ENCODE measurements around the gene CBFB.

Gene CBFB

GRCh38 chr16:67016681-67017420 lies 12.1 kb upstream of the CBFB start:
- no peak overlapping the region for H3K4me3 ChIP-seq (ENCODE audit: low read depth, low read length)
- DNase-seq (ENCODE audit: low read depth): no peak
- no peak for TF ChIP-seq CTCF (IDR thresholded peaks at IDR 0.05; ENCODE audit: insufficient read depth, low read depth, low read length, missing control alignments)

GRCh38 chr16:67017421-67017750 lies 11.6 kb upstream of the CBFB start:
- DNase-seq (ENCODE audit: low read depth): no peak
- H3K4me3 ChIP-seq (ENCODE audit: low read depth, low read length): no peak overlapping the region
- TF ChIP-seq CTCF (IDR thresholded peaks at IDR 0.05; ENCODE audit: insufficient read depth, low read depth, low read length, missing control alignments): no peak

- DNase-seq (ENCODE audit: low read depth): peak; percentile 96
- TF ChIP-seq CTCF (IDR thresholded peaks at IDR 0.05; ENCODE audit: insufficient read depth, low read depth, low read length, missing control alignments): peak; percentile 83
- H3K4me3 ChIP-seq (ENCODE audit: low read depth, low read length): no peak overlapping the region
These were observed 11.0 kb upstream of the CBFB start for GRCh38 chr16:67017810-67018488.

- TF ChIP-seq CTCF (IDR thresholded peaks at IDR 0.05; ENCODE audit: insufficient read depth, low read depth, low read length, missing control alignments): no peak
- DNase-seq (ENCODE audit: low read depth): no peak
- no peak overlapping the region for H3K4me3 ChIP-seq (ENCODE audit: low read depth, low read length)
These were observed 9.8 kb upstream of the CBFB start for GRCh38 chr16:67019171-67019570.

- no peak for DNase-seq (ENCODE audit: low read depth)
- no peak overlapping the region for H3K4me3 ChIP-seq (ENCODE audit: low read depth, low read length)
- no peak for TF ChIP-seq CTCF (IDR thresholded peaks at IDR 0.05; ENCODE audit: insufficient read depth, low read depth, low read length, missing control alignments)
These were observed 7.6 kb upstream of the CBFB start for GRCh38 chr16:67021321-67021720.

GRCh38 chr16:67022531-67023214 lies 6.3 kb upstream of the CBFB start:
- no peak for DNase-seq (ENCODE audit: low read depth)
- TF ChIP-seq CTCF (IDR thresholded peaks at IDR 0.05; ENCODE audit: insufficient read depth, low read depth, low read length, missing control alignments): no peak
- H3K4me3 ChIP-seq (ENCODE audit: low read depth, low read length): no peak overlapping the region

Data from GM12865 (cell line).